ENCODE data around the gene PARP11. TPM values are rescaled to one million over a fixed set of nuclear protein-coding genes. Genes with fewer than 3 reads are reported as not detected.

The PARP11 gene
- total RNA-seq, 1 donor from 2014 or later, result 10.4 TPM

GRCh38 chr12:3885277-3886094 lies 12.3 kb upstream of the PARP11 start:
- Mint-ChIP-seq H3K36me3 (ENCODE audit: low read depth, unreplicated experiment) (no peaks in the 10 kb centered on the region), H3K9me3 (ENCODE audit: unreplicated experiment) (no peaks in the 10 kb centered on the region), H3K4me1 (ENCODE audit: low read depth, unreplicated experiment) (peaks cover 6% of the 10 kb centered on the region), H3K27me3 (ENCODE audit: low read depth, unreplicated experiment) (peaks cover 8% of the 10 kb centered on the region), H3K27ac (ENCODE audit: unreplicated experiment) (no peak overlapping the region), H3K4me3 (ENCODE audit: unreplicated experiment) (peak overlapping the region; percentile 54)
- no peak for TF ChIP-seq EZH2 (IDR thresholded peaks at IDR 0.05; ENCODE audit: insufficient read depth, low read length)
- peak; percentile 86 for TF ChIP-seq CTCF (IDR thresholded peaks at IDR 0.05; ENCODE audit: insufficient read depth, low read depth, low read length)
- no peaks in the 10 kb centered on the region for H3K9me3 ChIP-seq (ENCODE audit: insufficient read depth, low read depth, low read length)
- H3K79me2 ChIP-seq (ENCODE audit: insufficient read depth, low read length), result no peaks in the 10 kb centered on the region
- no peaks in the 10 kb centered on the region for H3K4me1 ChIP-seq (ENCODE audit: insufficient read depth, low read length)
- peak; percentile 6 for DNase-seq (ENCODE audit: low read depth)
- peak overlapping the region; percentile 27 for H2AFZ ChIP-seq (ENCODE audit: low read depth, low read length)
- H3K36me3 ChIP-seq (ENCODE audit: insufficient read depth, low read length), result no peaks in the 10 kb centered on the region
- H4K20me1 ChIP-seq (ENCODE audit: insufficient read depth, low read length), result no peaks in the 10 kb centered on the region
- H3K4me3 ChIP-seq (ENCODE audit: insufficient read depth, low read depth, low read length), result no peak overlapping the region
- H3K27ac ChIP-seq (ENCODE audit: low read depth, low read length), result no peak overlapping the region
- no peak overlapping the region for H3K9ac ChIP-seq (ENCODE audit: low read length)
- FAIRE-seq, result peak; percentile 80
- peaks cover 26% of the 10 kb centered on the region for H3K27me3 ChIP-seq (ENCODE audit: insufficient read depth, low read length)
- peak overlapping the region; percentile 49 for H3K4me2 ChIP-seq (ENCODE audit: low read length)

GRCh38 chr12:3884671-3885070 lies 11.5 kb upstream of the PARP11 start:
- Mint-ChIP-seq H3K27me3 (ENCODE audit: low read depth, unreplicated experiment) (peaks cover 8% of the 10 kb centered on the region), H3K36me3 (ENCODE audit: low read depth, unreplicated experiment) (no peaks in the 10 kb centered on the region)
- DNase-seq (ENCODE audit: low read depth), result no peak

More at GRCh38 chr12:3884671-3885070, 11.5 kb upstream of the PARP11 start:
- Mint-ChIP-seq H3K4me1 (ENCODE audit: low read depth, unreplicated experiment) (peaks cover 6% of the 10 kb centered on the region), H3K9me3 (ENCODE audit: unreplicated experiment) (no peaks in the 10 kb centered on the region), H3K4me3 (ENCODE audit: unreplicated experiment) (no peak overlapping the region), H3K27ac (ENCODE audit: unreplicated experiment) (no peak overlapping the region)
- no peaks in the 10 kb centered on the region for H3K79me2 ChIP-seq (ENCODE audit: insufficient read depth, low read length)
- no peaks in the 10 kb centered on the region for H3K4me1 ChIP-seq (ENCODE audit: insufficient read depth, low read length)
- no peaks in the 10 kb centered on the region for H3K9me3 ChIP-seq (ENCODE audit: insufficient read depth, low read depth, low read length)
- no peaks in the 10 kb centered on the region for H4K20me1 ChIP-seq (ENCODE audit: insufficient read depth, low read length)
- no peaks in the 10 kb centered on the region for H3K36me3 ChIP-seq (ENCODE audit: insufficient read depth, low read length)
- H3K27me3 ChIP-seq (ENCODE audit: insufficient read depth, low read length), result peaks cover 28% of the 10 kb centered on the region
- H3K4me3 ChIP-seq (ENCODE audit: insufficient read depth, low read depth, low read length), result no peak overlapping the region
- H3K9ac ChIP-seq (ENCODE audit: low read length), result no peak overlapping the region
- H3K27ac ChIP-seq (ENCODE audit: low read depth, low read length), result no peak overlapping the region
- FAIRE-seq, result no peak
- no peak overlapping the region for H3K4me2 ChIP-seq (ENCODE audit: low read length)
- TF ChIP-seq EZH2 (IDR thresholded peaks at IDR 0.05; ENCODE audit: insufficient read depth, low read length) (no peak), CTCF (IDR thresholded peaks at IDR 0.05; ENCODE audit: insufficient read depth, low read depth, low read length) (no peak)
- H2AFZ ChIP-seq (ENCODE audit: low read depth, low read length), result no peak overlapping the region
